ENCODE results near the gene BCL2.

DNA sequence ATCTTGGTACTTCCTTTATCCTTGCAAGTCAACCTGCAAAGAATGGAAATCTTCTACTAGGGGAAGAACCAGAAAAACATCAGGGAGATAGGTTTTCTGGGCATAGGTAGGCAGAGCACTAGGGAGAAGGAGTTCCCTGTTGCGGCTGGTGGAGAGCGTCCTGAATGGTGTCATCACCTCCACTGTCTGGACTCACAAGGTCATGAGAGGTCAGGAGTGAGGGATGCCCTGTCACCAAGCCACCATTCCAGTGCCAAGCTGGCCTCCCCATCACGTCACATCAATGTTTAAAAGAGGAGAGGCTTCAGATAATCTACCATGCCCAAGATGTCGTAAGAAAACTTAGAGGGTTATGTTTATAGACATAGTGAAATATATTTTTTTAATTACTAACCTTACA, 72.1 kb downstream of the BCL2 start:
- TF ChIP-seq, protein P1, sequence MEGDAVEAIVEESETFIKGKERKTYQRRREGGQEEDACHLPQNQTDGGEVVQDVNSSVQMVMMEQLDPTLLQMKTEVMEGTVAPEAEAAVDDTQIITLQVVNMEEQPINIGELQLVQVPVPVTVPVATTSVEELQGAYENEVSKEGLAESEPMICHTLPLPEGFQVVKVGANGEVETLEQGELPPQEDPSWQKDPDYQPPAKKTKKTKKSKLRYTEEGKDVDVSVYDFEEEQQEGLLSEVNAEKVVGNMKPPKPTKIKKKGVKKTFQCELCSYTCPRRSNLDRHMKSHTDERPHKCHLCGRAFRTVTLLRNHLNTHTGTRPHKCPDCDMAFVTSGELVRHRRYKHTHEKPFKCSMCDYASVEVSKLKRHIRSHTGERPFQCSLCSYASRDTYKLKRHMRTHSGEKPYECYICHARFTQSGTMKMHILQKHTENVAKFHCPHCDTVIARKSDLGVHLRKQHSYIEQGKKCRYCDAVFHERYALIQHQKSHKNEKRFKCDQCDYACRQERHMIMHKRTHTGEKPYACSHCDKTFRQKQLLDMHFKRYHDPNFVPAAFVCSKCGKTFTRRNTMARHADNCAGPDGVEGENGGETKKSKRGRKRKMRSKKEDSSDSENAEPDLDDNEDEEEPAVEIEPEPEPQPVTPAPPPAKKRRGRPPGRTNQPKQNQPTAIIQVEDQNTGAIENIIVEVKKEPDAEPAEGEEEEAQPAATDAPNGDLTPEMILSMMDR (conservative IDR thresholded peaks at IDR 0.05) = no peak
- no peak for TF ChIP-seq ZFX (IDR thresholded peaks at IDR 0.05)

Data from C4-2B (cell line).